ENCODE data around the gene ERG.

The ERG gene

GRCh38 chr21:38472412-38473108 lies 25.7 kb downstream of the ERG start:
- no peak for DNase-seq

GRCh38 chr21:38471766-38472165 lies 26.5 kb downstream of the ERG start:
- no peak for DNase-seq

DNA sequence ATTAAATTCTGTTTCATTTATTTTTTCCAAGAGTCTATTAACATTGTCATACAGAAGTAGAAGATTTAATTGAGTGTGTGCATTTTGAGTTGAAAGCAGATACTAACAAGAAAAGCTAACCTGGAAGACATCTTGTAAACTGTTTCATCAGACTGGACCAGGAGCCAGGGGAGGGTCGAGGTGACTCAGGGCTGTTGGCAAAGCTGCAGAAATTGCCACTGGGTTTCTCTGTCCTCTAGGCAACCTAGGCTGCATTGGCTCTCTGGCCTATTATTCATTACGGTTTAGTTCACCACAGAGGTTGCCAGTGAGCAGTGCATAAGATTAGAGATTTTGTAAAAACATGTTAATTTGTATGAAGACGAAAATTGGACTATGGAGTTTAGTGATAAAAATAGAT lies 27.5 kb downstream of the ERG start:
- DNase-seq, result no peak

DNA sequence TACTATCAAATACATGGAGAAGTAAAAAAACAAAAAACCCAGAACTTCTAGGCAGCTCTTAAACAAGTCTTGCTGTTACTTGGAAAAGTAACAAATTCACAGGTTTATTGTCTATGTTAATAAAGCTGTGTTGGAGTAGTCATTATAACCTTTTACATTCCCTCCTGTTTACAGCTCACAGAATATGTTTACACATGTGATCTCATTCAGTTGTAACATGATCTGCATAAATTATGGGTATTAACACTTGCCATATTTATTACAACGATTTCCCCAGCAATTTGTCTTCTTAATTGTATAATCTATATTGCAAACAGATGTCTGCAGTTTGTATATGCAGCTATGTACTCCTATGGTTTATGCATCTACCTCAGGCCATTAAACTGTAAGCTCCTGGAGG lies 28.6 kb downstream of the ERG start:
- no peak for DNase-seq

- DNase-seq, result no peak
These were observed 29.3 kb downstream of the ERG start for GRCh38 chr21:38468989-38469388.

DNA sequence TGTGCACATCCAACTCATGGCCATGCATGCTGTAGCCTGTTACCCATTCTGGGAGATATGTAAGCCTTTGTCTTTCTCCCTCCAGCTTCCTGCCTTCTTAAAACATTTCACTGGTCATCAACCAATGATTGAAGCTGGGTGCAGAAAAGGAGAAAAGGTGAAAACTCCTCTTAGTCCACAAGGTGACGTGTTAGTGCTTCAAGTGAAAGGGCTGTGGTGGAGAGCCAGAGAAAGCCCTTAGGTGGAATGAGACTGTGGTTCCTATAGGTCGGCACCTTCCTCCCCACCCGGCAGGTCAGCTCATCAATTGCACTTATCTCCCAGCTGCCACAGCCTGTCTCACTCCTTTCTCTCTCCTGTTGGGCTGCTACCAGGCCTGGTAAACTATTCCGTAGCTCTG lies 30.4 kb downstream of the ERG start:
- no peak for DNase-seq

DNA sequence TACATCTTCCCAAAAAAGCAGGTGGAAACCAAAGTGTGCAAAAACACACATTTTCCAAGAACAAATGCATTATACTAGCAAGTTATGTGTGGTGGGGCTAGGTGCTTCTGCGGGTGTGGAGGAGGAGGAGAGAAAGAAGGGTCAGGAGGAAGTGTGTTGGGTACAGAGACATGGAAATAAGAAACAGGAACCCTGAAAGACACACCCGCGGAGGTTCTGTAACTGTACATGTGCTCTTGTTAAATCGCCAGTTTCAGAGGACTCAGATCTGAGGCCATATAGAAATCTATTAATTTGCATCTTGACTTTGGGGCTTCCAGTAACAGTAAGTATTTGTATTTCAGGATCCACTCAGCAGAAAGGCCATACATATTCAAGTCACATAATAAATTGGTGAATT lies 30.9 kb downstream of the ERG start:
- DNase-seq, result no peak

DNA sequence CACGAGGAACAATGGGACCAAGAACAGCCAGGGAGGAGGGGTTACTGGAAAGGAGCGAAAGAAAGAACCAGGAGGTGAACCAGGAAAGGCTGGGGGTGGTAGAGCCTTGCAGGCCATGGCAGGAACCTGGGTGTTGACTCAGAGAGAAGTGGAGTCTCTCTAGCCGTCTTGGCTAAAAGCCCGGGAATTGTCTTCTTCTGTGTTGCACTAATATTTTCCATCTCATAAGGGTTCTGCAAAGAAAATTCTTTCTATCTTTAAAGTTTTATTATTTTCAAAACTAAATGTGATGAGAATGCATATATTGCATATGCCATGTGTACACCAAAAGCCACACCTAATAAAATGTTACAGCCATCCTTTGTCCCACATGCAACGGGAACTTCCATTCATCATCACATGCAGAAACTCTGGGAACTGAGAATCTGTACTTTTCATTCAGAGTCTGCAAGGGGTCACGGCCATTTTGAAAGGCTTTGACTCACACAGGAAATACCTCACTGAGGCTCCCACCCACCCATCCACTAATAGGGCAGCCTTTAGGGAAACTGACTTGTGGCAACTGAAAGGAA lies 38.0 kb downstream of the ERG start:
- no peak for DNase-seq

DNA sequence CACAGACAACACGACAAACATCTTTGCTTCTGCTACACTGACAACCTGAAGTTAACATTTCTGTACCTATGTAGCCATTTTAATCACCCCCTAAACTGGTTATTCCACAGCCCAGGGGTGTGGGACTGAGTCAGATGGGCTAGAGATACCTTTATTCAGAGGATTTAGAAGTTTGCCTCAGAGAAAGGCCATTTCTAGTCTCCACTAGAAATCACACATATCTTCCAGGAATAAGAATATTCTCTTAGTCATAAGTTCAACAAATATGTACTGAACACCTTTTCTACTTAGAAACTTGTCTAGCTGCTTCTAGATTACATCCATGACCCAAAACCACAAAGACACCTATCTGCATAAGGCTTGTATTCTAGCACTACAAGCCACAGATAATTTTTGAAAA lies 38.8 kb downstream of the ERG start:
- DNase-seq, result no peak

DNA sequence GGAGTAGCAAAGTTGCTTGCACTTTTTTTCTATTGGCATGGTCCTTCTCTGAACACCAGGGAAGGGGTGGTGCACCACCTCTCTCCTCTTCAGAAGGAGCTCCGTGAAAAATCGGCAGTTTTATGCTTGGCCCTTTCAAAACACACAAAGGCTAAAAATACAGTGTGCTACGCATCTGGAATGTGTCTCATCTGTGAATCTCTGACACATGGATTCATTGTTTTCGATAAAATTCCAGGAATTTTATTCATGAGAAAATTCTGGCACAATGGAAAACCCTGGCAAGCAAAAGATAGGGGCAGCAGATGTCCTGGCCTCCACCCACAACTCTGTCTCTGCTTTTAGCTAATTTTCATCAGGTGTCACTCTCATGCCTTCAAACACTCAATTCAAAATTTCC lies 42.9 kb downstream of the ERG start:
- DNase-seq, result no peak

GRCh38 chr21:38454702-38455101 lies 43.6 kb downstream of the ERG start:
- DNase-seq, result no peak

DNA sequence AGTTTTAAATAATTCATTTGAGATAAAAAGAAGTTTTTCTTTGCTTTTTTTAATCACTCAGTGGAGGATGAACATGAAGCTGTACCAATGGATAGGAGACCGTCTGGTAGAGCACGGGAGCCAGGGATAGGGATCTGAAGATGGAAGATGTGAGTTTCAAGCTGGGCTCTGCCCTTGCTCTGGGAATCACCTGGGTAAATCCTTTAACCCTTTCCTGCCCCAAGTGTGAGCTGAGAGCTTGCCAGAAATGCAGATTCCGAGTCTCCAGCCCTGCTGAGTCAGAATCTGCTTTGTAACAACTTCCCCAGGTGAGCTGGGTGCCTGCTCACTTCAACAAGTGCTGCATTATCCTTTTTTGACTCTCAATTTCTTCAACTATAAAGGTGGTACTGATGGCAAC lies 44.1 kb downstream of the ERG start:
- DNase-seq, result no peak

GRCh38 chr21:38448671-38449385 lies 49.4 kb downstream of the ERG start:
- DNase-seq, result no peak

DNA sequence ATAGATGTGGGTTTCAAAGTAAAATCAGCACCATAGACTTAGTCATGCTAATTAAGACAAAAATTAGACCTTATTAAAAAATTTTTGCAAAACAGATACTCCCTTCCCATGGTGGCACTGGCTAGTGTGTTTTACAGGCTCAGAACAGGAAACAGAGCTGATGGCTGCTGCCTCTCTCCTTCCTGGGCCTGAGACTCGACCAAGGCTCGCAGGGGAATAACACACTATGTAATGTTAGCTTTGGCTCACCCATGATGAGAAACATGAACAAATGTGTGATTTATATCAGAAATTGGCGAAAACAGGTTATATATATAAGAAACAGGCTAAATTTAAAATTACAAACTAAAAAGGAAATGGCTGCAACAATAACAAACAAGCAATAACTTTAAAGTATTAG lies 50.7 kb downstream of the ERG start:
- no peak for DNase-seq

DNA sequence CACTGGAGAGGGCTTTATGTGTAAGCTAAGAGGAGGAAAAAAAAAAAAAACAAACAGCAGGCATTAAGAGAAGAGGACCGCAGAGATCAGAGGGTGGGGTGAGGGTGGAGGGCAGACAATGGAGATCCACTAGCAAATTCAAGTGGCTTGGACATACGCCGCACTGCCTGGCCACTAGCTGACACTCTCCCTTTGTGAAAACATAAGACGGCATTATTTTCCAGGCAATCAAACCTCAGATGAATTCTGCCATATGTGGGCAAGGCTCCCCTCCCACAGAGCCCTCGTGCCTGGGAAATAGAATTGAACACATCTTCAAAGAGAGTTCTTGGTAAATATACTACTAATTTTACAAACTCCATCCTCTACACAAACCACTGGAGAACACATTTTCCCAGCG lies 53.6 kb downstream of the ERG start:
- no peak for DNase-seq

- DNase-seq, result no peak
These were observed 55.2 kb downstream of the ERG start for GRCh38 chr21:38443110-38443509.

DNA sequence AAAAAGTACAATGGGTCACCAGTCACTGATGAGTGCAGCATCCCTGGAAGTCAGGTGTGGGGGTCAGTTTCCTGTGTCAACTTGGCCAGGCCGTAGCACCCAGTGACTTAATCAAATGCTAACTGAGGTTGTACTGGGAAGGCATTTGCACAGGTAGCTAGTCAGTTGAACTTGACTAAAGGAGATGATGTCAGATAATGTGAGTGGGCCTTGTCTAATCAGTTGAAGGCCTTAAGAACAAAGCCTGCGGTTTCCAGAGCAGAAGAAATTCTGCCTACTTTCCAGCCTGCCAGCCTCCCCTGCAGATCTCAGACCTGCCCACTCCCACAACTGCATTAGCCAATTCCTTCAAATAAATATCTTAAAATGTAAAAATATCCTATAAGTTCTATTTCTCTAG lies 57.1 kb downstream of the ERG start:
- DNase-seq, result no peak

- DNase-seq, result no peak
These were observed 57.5 kb downstream of the ERG start for GRCh38 chr21:38440746-38441145.

DNA sequence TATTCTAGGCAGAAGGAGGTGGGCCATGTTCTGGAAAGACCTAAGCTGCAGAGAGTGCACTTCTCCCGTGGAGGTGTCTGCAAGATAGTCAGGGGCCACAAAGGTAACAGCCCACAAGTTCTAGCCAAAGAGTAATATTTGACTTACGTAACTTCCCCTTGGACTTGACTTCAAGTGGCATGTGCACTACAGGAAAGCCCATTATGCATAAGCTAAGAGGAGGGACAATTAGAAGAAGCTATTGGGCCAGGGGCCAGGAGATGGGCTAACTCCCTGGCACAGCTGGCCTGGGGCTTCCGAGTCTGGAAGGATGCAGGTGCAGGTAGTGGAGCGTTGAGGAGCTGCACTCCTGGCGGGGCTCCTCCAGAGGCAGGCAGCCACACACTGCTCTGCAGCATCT lies 58.3 kb downstream of the ERG start:
- DNase-seq, result no peak

GRCh38 chr21:38439426-38439825 lies 58.9 kb downstream of the ERG start:
- no peak for DNase-seq

DNA sequence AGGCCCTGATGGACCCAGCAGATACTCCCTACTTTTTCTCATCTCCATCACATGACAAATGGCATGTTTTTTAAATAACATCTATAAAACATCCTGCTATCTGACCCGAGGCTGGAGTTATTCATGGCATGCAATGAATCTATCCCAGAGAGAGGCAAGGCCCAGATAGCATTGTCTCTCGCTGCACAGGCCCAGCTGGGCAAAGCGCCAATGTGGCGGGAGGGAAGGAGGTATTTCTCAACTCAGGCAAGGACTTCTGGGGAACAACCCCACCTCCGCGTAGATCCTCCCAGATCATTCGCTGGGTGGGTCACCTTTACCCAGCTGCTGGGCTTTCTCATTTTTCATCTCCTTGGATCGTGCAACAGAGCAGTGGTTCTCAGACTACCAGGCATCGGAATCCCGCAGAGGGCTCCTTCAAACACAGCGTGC lies 59.8 kb downstream of the ERG start:
- DNase-seq, result no peak

DNA sequence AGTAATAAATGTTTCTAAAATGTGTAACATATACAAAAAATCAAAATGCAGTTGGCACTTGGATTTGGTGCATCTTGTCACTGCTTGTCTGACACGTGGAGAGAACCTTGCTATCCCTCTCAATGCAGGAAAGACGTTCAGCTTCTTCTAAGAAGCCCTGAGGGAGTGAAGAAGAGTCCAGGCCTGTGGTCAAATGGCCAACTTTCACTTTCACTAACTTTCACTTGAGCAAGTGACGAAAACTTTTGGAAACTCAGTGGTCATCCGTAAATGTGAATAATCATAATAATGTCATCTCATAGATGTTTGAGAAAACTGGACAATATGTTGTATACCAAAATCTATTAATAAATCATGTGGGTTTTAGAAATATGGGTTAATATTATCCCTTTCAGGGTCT lies 61.9 kb downstream of the ERG start:
- no peak for DNase-seq

- DNase-seq, result no peak
These were observed 63.3 kb downstream of the ERG start for GRCh38 chr21:38434913-38435533.

DNA sequence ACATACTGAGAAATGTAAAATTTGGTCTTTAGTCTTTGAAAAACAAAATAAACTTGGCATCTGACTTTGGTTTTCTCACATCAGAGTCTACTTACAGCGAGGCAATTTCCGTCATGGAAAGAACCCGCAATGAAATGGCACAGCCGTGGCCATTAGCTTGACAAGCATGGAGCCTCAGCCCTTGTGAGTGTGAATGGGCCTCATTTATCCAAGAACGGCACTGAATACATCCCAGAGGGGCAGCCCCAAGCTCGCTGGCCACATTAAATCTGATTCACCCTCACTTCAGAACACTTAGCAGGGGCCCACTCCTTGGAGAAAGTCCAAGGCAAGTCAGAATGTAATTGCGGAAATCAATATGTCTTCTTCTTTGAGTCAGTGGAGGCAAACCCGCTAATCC lies 64.8 kb downstream of the ERG start:
- DNase-seq, result no peak
